Stimulated activated naive CD4-positive, alpha-beta T cell treated with Interleukin-2 at 50 U/mL for 16 hours (primary cell): ENCODE data around the gene P2RX2.

Experiments
- DNase-seq: peaks from one replicate; lab custom pipeline; 2025; lab: John Stamatoyannopoulos, UW

The P2RX2 gene

GRCh38 chr12:132662901-132663755 lies 44.6 kb downstream of the P2RX2 start:
- DNase-seq: no peak

- DNase-seq: no peak
Observed at GRCh38 chr12:132664206-132665148, 45.9 kb downstream of the P2RX2 start.

GRCh38 chr12:132665149-132665491 lies 46.5 kb downstream of the P2RX2 start:
- no peak for DNase-seq

- DNase-seq: no peak
Observed at GRCh38 chr12:132665794-132666193, 47.2 kb downstream of the P2RX2 start.

GRCh38 chr12:132668191-132669088 lies 49.9 kb downstream of the P2RX2 start:
- no peak for DNase-seq

GRCh38 chr12:132669166-132669879 lies 50.7 kb downstream of the P2RX2 start:
- no peak for DNase-seq
